ENCODE measurements around the gene RFNG.

The RFNG gene, protein sequence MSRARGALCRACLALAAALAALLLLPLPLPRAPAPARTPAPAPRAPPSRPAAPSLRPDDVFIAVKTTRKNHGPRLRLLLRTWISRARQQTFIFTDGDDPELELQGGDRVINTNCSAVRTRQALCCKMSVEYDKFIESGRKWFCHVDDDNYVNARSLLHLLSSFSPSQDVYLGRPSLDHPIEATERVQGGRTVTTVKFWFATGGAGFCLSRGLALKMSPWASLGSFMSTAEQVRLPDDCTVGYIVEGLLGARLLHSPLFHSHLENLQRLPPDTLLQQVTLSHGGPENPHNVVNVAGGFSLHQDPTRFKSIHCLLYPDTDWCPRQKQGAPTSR

GRCh38 chr17:82051776-82052637 is at the start of gene RFNG, which contains the start of gene GPS1:
Gene RFNG (minus strand): TSS chr17:82051811. CDS start chr17:82051766, 45 bp downstream.
Gene GPS1 (plus strand): TSS chr17:82051898. CDS start chr17:82051932, 34 bp downstream.
- DNase-seq, result peak; percentile 63 to 81

DNA sequence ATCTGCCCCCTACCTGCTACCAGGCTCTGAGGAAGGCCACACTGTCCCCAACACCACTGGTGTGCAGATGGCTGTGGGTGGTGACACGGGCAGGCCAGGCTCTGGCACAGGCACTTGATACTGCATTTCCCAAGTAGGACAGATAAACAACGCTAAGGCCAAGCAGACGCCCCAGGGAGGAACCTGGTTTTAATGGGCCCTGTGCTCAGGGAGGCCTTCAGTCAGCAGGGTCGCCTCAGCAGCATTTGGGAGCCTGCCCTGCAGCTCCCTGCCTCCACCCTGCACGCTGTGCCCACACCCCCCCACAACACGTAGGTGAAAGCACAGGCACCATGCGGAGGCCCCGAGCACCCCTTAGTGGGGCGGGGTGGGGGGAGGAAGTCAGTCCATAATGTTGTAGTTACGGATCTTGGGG is 49.7 kb upstream of the RFNG start:
- no peak for DNase-seq

GRCh38 chr17:82100502-82101298 is 49.1 kb upstream of the RFNG start:
- DNase-seq, result no peak

GRCh38 chr17:82098939-82099763 is 47.5 kb upstream of the RFNG start:
- peak in 1 of 2 donors; percentile 13 for DNase-seq

DNA sequence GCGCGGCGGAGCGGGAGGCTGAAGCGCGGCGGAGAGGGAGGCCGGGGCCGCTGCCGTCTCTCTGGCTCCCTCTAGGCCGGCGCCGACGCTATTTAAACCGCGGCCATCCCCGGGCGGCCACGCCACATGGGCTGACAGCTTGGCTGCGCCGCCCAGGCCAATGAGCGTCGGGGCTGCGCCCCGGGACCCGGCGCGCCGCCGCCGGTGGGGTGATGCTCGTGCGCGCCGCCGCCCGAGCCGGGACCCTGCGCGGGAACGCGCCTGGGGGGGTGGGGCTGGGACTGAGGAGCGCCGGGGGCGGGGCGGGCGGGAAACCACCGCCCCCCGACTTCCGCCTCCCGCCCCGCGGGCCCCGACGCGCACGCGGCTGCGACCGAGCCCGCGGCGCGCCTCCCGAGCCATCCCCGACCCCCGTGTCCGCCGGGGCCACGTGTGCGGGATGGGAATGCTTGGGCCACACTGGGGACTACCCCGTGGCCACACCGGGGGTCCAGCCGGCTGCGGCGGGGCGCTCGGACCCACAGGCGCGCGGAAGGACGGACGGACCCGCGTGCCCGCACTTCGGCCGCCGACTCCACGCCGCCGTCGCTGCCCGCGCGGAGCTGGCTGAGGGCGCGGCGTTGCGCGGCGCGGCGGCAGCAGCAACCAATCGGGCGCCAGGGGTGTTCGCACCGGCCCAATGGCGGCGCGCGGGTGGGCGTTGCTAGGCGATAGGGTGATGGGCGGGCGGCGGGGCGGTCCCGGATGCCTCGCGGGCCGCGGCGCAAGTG is 46.7 kb upstream of the RFNG start, which contains the start of gene FASN:
FASN (minus strand) TSS at position 68 of the 770 bp plus-strand sequence. CDS start 1,791 bp downstream, outside the sequence.
- peak; percentile 94 to 96 for DNase-seq

- DNase-seq, result no peak
Measured at GRCh38 chr17:82097919-82098168, 46.2 kb upstream of the RFNG start.

DNA sequence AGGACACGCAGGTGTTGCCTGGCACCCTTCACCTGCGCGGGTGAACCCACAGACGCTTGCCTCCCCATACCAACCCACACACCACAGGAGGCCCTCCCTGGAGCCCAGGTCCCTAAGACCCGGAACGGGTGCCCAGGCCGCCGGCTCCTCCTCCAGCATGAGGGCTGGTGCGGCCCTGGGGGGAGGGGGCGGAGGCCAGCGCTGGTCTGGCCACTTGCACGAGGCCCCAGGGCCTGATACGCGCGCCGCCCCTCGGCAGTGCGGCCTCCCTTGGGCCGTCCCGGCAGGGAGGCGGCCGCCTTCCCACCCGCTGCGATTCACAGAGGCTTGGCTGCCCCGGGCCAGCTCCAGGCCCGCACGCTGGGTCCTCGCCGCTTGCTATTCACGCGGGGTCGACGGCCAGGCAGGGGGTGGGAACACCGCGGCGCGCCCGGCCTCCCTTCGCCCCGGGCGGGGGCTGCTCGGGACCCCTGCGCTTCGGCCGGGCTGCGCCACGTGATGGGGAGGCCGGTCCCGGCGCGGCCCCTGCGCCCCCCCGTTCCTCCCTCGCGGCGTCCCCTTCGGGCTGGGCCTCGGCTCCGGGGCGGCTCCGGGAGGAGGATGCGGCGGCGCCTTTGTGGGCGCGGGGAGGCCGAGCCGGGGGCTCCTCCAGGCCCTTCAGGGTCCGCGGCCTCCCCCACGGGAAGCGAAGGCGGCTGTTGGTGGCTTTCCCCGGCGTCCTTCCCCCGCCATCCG is 45.7 kb upstream of the RFNG start:
- DNase-seq, result peak in 1 of 2 donors; percentile 24

DNA sequence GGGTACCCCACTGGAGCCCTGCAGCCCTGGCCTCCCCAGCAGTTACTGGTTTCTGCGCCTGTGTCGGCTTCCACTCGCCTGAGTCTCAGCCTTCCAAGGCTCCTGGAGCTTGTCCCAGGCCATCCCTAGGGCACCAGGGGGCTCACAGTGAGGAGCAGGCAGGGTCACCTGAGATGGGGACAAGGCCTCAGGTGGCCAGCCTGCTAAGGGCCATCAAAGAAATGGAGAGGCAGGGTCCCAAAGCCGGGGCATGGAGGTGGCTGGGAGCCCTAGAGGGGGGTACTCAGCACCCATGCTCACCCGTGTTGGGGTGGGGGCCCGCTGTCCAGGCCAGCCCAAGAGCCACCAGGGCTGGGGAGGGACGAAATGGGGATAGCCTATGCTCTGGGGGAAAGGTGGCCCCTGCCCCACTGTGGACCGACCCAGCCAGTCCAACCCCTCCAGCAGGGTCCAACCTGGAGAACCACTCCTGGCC is 45.1 kb upstream of the RFNG start:
- no peak for DNase-seq

DNA sequence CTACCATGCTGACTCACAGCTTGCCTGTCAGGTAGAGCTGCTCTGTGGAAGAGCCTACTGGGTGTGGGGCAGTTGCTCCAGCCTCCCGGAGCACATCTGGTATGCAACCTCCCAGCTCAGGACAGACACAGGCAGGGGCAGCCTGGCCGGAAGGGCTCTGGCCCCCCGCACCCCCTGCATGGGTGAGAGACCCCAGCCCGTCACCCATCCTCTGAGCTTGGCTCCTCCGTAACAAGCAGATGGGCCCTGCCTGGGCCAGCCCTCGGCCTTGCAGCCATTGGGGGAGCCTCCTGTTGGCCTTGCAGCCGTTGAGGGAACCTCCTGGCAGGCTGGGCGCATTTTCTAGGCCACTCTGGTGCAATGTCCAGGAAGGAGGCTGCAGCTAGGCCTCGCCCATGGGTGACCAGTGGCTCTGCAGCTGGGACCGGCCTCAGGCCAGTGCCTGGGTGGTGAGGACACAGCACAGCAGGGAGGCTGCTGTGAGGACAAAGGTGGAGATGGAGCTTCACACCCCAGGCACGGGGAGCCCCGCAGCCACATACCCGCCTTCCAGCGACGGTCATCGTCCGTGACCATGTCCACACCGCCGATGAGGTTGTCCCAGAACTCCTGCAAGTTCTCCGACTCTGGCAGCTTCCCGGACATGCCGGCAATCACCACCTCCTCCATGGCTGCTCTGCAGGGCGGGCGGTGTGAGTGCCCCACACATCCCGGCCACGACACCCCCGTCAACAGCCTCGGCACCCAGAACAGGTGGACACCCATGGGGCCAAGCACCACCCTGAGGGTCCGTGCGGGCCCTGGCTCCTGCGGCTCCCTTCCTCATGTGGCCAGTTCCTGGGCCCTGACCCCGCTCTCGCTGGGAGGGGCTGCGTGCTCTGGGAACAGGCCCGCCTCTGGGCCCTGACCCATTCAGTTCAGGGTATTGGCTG is 44.4 kb upstream of the RFNG start:
- no peak for DNase-seq

DNA sequence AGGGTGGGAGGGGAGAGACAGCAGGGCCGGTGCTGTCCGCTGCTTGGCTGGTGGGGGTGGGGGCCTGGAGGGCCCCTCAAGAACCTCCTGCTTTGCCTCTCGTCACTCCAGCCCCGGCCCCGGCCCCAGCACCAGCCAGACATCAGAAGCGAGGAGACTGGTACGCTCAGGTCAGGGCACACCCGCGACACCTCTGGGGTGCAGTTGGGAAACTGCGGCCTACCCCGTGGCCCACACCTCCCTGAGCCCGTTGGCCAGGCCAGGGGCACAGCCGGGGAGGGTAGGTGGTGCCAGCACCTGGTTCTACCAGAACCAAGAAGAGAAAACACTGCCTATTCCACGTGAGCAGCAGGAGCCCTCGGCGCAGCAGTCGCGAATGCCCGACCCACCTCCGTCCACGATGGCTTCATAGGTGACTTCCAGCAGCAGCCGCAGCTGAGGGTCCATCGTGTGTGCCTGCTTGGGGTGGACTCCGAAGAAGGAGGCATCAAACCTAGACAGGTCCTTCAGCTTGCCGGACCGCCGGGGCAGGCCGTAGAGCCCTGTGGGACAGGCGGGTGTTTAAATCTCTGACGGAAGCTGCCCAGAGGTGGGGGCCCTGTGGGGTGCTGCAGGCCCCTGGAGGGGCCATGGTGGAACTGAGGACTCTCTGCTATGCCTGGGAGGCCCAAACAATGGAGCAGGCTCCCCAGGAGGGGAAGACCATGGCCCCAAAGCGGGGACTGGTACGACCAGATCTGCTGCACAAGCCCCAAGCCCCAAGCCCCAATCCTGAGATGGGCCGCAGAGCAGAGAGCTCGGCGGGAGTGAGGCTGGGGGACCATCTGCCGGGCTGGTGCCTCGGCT is 43.5 kb upstream of the RFNG start:
- DNase-seq, result no peak

- DNase-seq, result no peak
Measured at GRCh38 chr17:82092995-82093751, 41.6 kb upstream of the RFNG start.

DNA sequence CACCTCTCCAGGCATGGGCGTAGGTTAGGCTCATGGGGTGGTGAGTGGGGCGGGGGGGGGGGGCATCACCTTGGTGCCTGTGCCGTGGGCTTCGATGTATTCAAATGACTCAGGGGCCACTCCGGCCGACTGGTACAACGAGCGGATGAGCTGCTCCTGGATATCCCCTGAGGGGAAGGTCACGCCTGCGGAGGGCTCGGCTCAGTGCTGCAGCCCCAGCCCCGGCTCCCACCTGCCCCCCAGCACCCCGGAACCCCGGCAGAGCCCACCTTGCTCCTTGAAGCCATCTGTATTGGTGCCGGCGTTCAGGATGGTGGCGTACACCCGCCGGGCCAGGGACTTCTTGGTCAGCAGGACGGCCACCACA is 41.0 kb upstream of the RFNG start:
- DNase-seq, result no peak

DNA sequence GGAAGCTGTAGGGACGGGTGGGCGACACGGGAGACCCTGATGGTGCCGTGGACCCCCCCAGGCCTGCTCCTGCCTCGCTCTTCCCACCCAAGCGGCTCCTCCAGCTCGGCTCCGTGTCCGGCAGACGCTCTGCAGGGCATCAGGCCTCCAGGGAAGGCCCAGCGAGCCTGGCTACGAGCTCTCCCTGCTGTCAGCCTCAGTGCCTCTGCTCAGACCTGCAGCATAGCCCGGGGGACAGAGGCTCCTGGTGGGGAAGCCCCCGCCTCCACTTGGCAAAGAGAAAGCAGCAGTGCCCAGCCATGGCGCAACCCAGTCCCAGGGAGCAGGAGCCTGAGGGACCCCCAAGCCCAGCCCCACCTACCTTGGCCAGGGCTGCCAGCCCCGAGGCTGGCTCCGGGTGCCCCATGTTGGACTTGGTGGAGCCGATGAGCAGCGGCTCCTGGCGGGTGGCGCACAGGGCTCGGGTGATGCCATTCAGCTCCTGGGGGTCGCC is 40.5 kb upstream of the RFNG start:
- DNase-seq, result no peak

GRCh38 chr17:82091264-82092066 is 39.9 kb upstream of the RFNG start:
- DNase-seq, result no peak

- DNase-seq, result no peak
Measured at GRCh38 chr17:82090549-82091263, 39.1 kb upstream of the RFNG start.
